ENCODE results near the gene TRIM42.

TRIM42 gene

DNA sequence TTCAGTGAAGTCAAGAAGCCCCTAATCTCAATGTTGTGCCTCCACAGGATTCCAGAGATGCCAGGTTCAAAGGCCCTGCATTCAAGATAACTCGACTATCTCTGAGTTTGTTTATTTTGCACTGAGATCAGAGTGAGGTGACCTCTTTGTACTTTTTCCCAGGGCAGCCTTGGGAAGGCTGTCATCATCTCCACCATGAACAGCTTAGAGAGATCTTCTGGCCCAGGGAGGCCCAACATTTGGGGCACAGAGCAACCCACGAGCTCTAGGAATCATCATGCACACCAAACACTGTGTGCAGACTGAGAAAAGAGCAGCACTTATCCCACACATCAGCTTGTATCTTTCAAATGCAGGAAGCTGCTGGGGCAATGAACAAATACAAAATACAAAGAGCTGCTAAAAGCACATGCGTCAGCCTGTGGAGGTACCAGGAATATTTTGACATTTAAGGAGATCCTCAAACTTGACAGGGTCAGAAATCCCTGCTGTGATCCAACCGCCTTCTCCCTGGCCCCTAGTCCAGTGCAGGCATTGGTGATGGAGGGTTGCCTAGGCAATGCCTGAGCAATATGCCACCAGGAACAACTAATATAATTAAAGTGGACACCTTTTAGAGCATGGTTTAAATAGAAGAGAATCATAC is 33.6 kb downstream of the TRIM42 start:
- DNase-seq: no peak

GRCh38 chr3:140712301-140712700 is 34.4 kb downstream of the TRIM42 start:
- DNase-seq: no peak

DNA sequence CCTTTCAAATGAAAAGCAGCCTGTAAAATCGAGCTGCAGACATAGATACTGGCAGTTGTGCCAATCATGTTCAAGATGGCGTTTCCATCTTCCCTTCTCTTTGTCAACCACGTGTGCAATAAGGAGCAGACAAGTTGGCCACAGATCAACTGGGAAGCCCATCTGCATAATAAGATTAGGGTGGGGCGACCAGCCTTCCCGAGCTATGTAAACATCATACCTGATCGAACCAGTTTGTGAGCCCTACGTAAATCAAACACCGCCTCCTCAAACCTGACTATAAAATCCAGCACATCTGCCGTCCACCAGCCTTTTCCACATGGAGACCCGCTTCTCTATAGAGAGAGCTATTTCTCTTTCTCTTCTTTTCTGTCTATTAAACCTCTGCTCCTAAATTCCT is 37.2 kb downstream of the TRIM42 start:
- DNase-seq: no peak

DNA sequence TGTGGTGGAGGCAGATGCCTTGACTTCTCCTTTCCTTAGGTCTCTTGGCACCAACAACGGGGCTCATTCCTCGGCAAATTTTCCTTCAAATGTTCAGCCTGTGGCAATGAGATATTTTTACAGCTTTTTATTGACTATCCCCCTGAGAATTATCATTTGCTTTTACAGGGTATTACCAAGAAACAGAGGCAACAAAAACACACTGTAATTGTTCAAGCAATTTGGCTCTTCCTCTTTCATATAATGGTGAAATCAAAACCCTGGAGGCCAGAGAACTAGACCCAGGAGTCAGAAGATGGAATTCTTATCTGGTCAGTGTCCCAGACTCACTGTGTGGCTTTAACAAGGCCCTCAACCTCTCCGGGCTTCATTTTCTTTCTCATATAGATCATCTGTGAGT is 40.1 kb downstream of the TRIM42 start:
- no peak for DNase-seq

- no peak for DNase-seq
These were observed 42.2 kb downstream of the TRIM42 start for GRCh38 chr3:140719841-140720614.

GRCh38 chr3:140723576-140723975 is 45.7 kb downstream of the TRIM42 start:
- no peak for DNase-seq

GRCh38 chr3:140724856-140725812 is 47.3 kb downstream of the TRIM42 start:
- no peak for DNase-seq

- DNase-seq: no peak
These were observed 48.2 kb downstream of the TRIM42 start for GRCh38 chr3:140726066-140726465.

DNA sequence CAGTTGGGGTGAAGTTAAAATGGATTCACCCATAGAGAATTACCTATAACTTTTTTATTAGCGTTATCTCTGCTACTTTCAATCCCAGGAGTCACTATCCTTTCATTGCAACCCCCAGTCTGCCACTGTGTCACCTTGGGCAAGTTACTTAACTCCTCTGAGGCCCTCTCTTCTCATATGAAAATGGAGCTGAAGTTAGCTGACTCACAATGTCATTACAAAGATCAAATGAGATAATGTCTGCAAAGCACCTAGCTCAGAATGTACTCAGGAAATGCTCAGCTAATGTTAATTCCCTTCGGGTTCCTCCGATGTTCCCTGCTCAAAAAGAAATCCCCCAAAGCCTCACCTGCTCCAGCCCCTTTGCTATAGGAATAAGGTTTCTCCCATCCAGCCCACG is 50.0 kb downstream of the TRIM42 start:
- DNase-seq: no peak

DNA sequence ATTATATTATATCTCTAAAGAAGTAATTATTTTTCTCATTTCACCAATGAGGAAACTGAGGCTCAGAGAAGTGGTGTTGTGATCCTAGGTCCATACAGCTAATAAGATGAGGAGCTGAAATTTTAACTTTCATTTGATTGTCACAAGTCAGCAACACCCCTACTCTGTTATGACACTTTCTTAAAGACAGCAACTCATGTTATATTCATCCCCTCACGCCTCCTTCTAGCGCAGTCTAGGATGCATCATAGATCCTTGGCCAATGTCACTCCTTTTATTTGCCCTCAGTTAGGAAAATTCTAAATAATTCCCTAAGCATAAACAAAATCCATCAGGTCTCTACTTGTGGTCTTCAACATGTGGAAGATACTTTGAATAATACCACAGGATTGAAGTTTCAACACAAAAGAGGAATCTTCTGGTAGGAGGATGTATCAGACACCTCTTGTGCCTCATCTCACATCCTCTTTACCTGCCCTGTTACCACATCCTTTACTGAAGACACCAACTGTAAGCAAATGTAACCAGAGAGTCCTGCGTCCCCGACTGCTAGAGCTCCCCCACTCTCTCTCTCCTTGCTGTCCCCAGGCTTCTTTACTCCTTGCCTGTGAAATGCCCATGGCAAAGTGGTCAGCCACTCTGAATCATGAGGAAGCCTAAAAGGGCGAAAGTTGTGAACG is 53.7 kb downstream of the TRIM42 start:
- DNase-seq: no peak

GRCh38 chr3:140733623-140734022 is 55.8 kb downstream of the TRIM42 start:
- no peak for DNase-seq

GRCh38 chr3:140736863-140737460 is 59.1 kb downstream of the TRIM42 start:
- peak; percentile 20 for DNase-seq

DNA sequence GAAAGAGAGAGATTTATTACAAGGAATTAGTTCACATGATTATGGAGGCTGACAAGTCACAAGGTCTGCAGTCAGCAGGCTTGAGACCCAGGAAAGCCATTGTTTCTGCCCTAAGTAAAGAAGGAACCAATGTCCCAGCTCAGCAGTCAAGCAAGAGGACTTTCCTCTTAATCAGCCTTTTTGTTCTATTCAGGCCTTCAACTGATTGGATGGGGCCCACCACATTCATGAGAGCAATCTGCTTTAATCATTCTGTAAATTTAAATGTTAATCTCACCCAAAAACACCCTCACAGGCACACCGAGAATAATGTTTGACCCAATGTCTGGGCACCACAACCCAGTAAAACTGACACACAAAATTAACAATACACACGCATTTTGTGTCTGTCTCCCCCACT is 64.3 kb downstream of the TRIM42 start:
- DNase-seq: no peak

- DNase-seq: no peak
These were observed 70.3 kb downstream of the TRIM42 start for GRCh38 chr3:140748171-140748570.

DNA sequence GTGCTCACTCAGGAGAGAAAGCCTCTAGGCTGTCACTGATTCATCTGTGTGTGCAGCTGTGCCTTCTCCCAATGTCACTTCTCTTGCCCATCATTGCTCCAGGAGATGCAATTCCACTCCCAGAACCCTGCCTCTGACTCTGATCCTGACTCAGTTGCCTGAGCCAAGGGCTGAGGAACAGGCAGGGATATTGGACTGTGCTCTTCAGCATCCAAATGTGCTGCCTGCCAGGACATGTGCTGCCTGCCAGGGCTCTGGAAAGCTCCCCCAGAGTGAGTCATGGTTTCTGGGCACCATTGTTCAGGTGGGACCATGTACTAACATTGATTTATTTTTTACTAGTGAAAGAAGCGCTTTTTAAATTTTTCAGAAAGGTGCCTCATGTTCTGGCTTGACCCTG is 71.0 kb downstream of the TRIM42 start:
- DNase-seq: no peak
